ENCODE data around the gene TP63. TPM values are rescaled to one million over a fixed set of nuclear protein-coding genes. Genes with fewer than 3 reads are reported as not detected.

Gene TP63
- total RNA-seq: 7.0 TPM
- polyA plus RNA-seq (ENCODE audit: insufficient read depth in 1 of 8, insufficient read length in 8 of 8, low replicate concordance in 1 of 8): 10 to 100 TPM in 7 of 8 donors, 1 to 10 TPM in 1; 9.6 to 26.5 (median 15.1) TPM
- long read RNA-seq, donor 1: 0 reads
- long read RNA-seq, donor 2: 0 reads
- long read RNA-seq, donor 3: 0 reads
- long read RNA-seq, donor 4: 0 reads
- long read RNA-seq, donor 5: 0 reads
- long read RNA-seq, donor 6: 0 reads
- long read RNA-seq, donor 7: 0 reads
- long read RNA-seq, donor 8: 0 reads
- long read RNA-seq, donor 9, partial matches to known transcripts: 0 of 2 reads
- long read RNA-seq, donor 9, other reads (novel, unspliced or antisense): 0 of 2 reads
- long read RNA-seq, donor 10, partial matches to known transcripts: 5 of 5 reads
- long read RNA-seq, donor 10, other reads (novel, unspliced or antisense): 0 of 5 reads
- long read RNA-seq, donor 11: 0 reads

DNA sequence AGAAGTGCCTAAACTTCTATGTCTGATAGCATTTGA, at the start of gene TP63:
TP63 (plus strand) TSS at position 17 of the 36 bp plus-strand sequence. CDS start 127 bp downstream, outside the sequence.
- Histone ChIP-seq H3K27me3 (ENCODE audit: control insufficient read depth, insufficient read depth, low read length) (no peaks in the 10 kb centered on the region), H3K36me3 (ENCODE audit: control insufficient read depth, insufficient read depth, low read length) (no peaks in the 10 kb centered on the region), H3K4me1 (ENCODE audit: control insufficient read depth, insufficient read depth, low read length) (peaks cover 8% of the 10 kb centered on the region), H3K27ac (ENCODE audit: low read length) (peak within 1 kb of the TSS; percentile 74), H3K4me3 (ENCODE audit: low read length) (peak within 1 kb of the TSS; percentile 18), H3K9me3 (replicated peaks; ENCODE audit: control insufficient read depth, low read depth, low read length) (no peaks in the 10 kb centered on the region)
- DNase-seq: no peak

DNA sequence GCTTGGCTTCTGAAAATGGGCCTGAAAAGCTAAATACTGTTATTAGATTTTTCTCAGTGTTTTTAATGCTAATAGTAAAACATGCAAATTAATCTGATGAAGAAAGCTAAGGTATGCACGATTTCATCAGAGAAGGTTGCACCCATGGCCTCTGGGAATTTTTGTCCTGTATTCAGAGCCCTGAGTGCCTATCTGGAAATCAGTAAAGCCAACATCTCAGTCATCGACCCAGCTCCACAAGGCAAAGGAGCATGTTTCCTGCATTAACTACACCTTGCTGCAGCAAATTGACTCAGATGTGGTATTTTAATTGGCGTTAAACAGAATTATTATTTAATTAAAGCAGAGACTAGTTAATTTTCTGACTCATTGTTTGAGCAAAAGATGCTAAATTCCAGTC, 49.0 kb upstream of the TP63 start:
- H3K4me3 ChIP-seq (ENCODE audit: low read length): no peak overlapping the region
- no peaks in the 10 kb centered on the region for H3K9me3 ChIP-seq (replicated peaks; ENCODE audit: control insufficient read depth, low read depth, low read length)
- no peak overlapping the region for H3K27ac ChIP-seq (ENCODE audit: low read length)
- H3K27me3 ChIP-seq (ENCODE audit: control insufficient read depth, insufficient read depth, low read length): no peaks in the 10 kb centered on the region
- no peaks in the 10 kb centered on the region for H3K36me3 ChIP-seq (ENCODE audit: control insufficient read depth, insufficient read depth, low read length)
- no peak for DNase-seq
- no peaks in the 10 kb centered on the region for H3K4me1 ChIP-seq (ENCODE audit: control insufficient read depth, insufficient read depth, low read length)
- WGBS (ENCODE audit: insufficient coverage): 90% methylated on average over 1 of the region's 3 CpGs

DNA sequence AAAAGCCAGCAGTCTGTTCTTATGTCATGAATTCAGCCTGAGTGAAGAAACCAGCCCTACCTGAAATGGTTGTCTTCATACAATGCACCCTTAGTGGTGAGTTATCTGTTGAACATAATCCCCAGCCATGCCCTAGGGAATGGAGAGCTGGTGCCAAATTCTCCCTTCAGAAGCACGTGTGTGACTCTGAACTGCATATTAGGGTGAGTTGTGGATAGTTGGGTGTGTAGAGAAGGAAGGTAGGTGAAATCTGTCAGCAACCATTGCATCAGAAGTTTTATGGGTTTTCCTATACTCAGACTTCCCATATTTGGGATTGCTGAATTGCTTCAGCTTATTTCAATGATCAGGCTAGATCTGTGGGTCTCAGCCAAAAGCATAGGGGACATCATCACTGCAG, 46.5 kb upstream of the TP63 start:
- Histone ChIP-seq H3K27me3 (ENCODE audit: control insufficient read depth, insufficient read depth, low read length) (no peaks in the 10 kb centered on the region), H3K9me3 (replicated peaks; ENCODE audit: control insufficient read depth, low read depth, low read length) (no peaks in the 10 kb centered on the region), H3K36me3 (ENCODE audit: control insufficient read depth, insufficient read depth, low read length) (no peaks in the 10 kb centered on the region), H3K27ac (ENCODE audit: low read length) (no peak overlapping the region), H3K4me1 (ENCODE audit: control insufficient read depth, insufficient read depth, low read length) (no peaks in the 10 kb centered on the region), H3K4me3 (ENCODE audit: low read length) (no peak overlapping the region)
- no peak for DNase-seq
- WGBS (ENCODE audit: insufficient coverage): 14% methylated on average over 1 of the region's 1 CpG

DNA sequence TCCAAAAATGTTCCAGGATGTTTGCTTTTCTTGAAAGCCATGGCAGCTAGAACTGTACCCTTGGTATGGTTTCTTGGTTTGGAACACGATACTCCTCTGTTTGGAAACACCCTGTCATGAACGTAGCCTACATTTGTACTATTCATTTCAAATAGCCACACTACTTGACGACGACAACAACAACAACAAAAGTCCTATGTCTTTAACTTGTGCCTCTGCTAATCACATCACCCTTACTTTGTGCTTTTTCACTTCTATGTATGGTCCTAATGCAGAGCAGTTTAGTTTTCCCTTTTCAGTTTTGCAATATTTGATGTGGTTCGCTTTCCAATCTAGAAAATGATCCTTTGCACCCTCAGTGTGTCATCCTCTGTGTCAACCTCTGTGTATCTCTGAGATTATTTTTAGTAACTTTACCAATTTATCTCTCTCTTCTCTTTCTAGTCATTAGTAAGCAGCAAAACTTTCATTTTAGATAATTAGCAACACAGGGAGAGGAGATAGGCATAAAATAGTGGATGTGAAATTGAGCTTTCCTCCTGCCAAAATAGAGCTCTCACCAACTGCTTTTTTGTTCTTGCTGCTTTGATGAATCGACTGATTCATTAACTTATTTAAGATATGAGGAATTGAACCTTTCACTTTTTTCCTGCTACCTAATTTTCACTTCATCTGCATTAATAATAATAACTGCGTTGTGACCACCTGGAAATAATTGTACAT, 44.1 kb upstream of the TP63 start:
- DNase-seq: no peak
- H3K4me3 ChIP-seq (ENCODE audit: low read length): no peak overlapping the region
- WGBS (ENCODE audit: insufficient coverage): 85% methylated on average over 4 of the region's 7 CpGs

DNA sequence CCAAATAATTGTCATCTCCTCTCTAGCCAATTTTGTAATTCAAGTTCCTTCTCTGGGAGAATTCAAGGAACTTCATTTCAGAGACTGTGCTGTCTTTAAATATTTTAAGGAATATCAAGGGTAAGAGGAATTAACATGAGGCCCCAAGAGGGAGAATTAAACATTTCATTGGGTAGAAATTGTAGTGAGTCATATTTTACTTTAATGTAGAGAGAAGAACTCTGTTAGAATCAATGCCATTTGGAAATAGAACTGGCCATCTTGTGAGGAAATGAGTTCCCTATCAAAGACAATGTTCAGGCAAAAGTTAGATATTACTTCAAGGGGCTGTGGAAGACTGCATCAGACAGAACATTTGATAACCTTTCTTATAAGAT, 43.5 kb upstream of the TP63 start:
- no peaks in the 10 kb centered on the region for H3K36me3 ChIP-seq (ENCODE audit: control insufficient read depth, insufficient read depth, low read length)
- H3K9me3 ChIP-seq (replicated peaks; ENCODE audit: control insufficient read depth, low read depth, low read length): no peaks in the 10 kb centered on the region
- H3K4me1 ChIP-seq (ENCODE audit: control insufficient read depth, insufficient read depth, low read length): no peaks in the 10 kb centered on the region
- H3K27ac ChIP-seq (ENCODE audit: low read length): no peak overlapping the region
- DNase-seq: no peak
- H3K27me3 ChIP-seq (ENCODE audit: control insufficient read depth, insufficient read depth, low read length): no peaks in the 10 kb centered on the region
- H3K4me3 ChIP-seq (ENCODE audit: low read length): no peak overlapping the region

More for the DNA sequence above, 44.1 kb upstream of the TP63 start:
- Histone ChIP-seq H3K27ac (ENCODE audit: low read length) (no peak overlapping the region), H3K36me3 (ENCODE audit: control insufficient read depth, insufficient read depth, low read length) (no peaks in the 10 kb centered on the region), H3K9me3 (replicated peaks; ENCODE audit: control insufficient read depth, low read depth, low read length) (no peaks in the 10 kb centered on the region), H3K27me3 (ENCODE audit: control insufficient read depth, insufficient read depth, low read length) (no peaks in the 10 kb centered on the region), H3K4me1 (ENCODE audit: control insufficient read depth, insufficient read depth, low read length) (no peaks in the 10 kb centered on the region)

DNA sequence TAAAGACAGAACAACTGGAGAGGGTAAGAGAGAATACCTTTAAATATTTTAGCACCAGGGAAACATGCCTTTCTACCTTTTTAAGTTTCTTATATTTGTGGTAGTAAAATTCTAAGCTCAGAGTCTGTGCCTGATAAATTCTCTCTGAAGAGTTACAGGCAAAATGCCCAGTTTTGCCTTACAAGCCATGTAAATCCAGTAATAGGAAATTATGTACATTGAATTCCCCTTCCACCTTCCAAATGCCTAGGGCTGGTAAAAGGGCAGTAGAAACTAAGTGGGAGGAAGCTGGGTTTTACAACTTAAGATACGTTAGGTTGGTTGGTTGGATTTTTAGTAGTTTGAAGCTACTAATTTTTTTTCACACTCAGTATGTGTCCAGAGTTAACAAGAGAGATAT, 43.1 kb upstream of the TP63 start:
- Histone ChIP-seq H3K4me1 (ENCODE audit: control insufficient read depth, insufficient read depth, low read length) (no peaks in the 10 kb centered on the region), H3K27me3 (ENCODE audit: control insufficient read depth, insufficient read depth, low read length) (no peaks in the 10 kb centered on the region), H3K4me3 (ENCODE audit: low read length) (no peak overlapping the region), H3K9me3 (replicated peaks; ENCODE audit: control insufficient read depth, low read depth, low read length) (no peaks in the 10 kb centered on the region), H3K36me3 (ENCODE audit: control insufficient read depth, insufficient read depth, low read length) (no peaks in the 10 kb centered on the region), H3K27ac (ENCODE audit: low read length) (no peak overlapping the region)
- peak; percentile 25 for DNase-seq
- no CpG with 5 or more reads among the region's 1 CpG for WGBS (ENCODE audit: insufficient coverage)

DNA sequence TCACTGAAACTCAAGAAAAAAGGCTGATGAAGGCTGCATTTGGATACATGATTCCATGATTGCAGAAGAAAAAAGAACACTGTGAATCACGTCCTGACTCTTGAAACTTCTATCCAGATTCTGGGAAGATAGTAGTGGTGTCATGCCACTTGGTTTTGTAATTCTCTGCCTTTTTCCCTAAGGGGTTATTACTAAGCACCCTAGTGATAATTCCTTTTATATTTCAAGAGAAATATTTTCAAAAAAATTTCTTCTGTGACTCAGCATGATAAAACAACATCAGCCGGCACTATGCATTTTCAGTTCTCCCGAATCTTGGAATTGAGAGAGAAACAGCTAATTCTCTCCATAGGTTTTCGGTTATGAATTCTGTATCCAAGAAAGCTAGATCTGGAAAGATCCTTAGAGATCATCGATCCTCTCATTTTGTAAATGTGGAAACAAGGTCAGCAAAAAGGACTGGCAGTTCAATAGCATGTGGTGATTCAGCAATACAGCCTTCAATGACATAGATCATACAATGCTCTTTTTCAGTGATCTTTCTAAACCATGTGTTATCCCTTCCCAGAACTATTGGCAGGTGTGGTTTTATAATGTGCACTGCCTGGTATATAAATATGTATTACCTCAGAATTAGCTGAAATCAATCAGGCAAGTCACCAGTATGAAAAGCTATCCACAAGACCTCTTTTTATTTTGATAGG, 42.6 kb upstream of the TP63 start:
- Histone ChIP-seq H3K27ac (ENCODE audit: low read length) (no peak overlapping the region), H3K4me1 (ENCODE audit: control insufficient read depth, insufficient read depth, low read length) (no peaks in the 10 kb centered on the region), H3K27me3 (ENCODE audit: control insufficient read depth, insufficient read depth, low read length) (no peaks in the 10 kb centered on the region), H3K4me3 (ENCODE audit: low read length) (no peak overlapping the region), H3K36me3 (ENCODE audit: control insufficient read depth, insufficient read depth, low read length) (no peaks in the 10 kb centered on the region), H3K9me3 (replicated peaks; ENCODE audit: control insufficient read depth, low read depth, low read length) (no peaks in the 10 kb centered on the region)
- 80% methylated on average over 1 of the region's 5 CpGs for WGBS (ENCODE audit: insufficient coverage)
- no peak for DNase-seq

DNA sequence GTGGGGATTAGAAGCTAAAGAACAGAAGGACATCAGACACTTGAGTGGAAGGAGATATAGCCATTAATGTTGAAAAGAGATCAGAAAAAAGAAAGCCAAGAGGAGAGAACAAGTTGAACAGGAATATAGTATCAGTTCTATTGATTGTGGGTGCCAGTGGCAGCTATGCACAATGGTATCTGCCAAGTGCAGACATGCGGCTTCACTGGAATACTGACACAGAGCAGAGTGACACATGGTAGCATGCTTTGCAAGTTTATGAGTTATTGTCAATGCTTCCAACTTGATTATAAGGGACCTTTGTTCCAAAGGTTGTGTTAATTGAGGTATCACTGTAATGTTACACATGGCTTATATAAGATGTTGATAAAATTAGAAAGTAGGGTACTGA, 42.0 kb upstream of the TP63 start:
- Histone ChIP-seq H3K27ac (ENCODE audit: low read length) (no peak overlapping the region), H3K9me3 (replicated peaks; ENCODE audit: control insufficient read depth, low read depth, low read length) (no peaks in the 10 kb centered on the region), H3K36me3 (ENCODE audit: control insufficient read depth, insufficient read depth, low read length) (no peaks in the 10 kb centered on the region), H3K27me3 (ENCODE audit: control insufficient read depth, insufficient read depth, low read length) (no peaks in the 10 kb centered on the region), H3K4me3 (ENCODE audit: low read length) (no peak overlapping the region), H3K4me1 (ENCODE audit: control insufficient read depth, insufficient read depth, low read length) (no peaks in the 10 kb centered on the region)
- 88% methylated on average over 1 of the region's 1 CpG for WGBS (ENCODE audit: insufficient coverage)
- no peak for DNase-seq

DNA sequence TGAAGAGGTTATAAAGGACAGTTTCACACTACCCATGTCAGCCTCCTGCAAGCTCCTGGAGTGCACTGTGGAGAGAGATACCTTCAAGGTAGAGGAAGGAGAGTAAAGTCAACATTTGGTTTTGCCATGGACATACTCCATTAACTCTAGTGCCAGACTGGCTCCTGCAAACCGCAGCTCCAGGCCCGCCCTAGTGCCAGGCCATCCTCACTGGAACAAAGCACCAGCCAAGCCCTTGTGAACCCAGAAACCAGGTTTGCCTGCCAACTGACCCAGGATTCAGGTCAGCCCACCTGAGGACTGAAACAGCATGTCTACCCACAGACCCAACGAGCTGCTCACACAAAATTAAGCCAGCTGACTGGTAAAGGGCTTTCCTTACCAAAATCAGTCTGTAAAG, 41.0 kb upstream of the TP63 start:
- Histone ChIP-seq H3K27me3 (ENCODE audit: control insufficient read depth, insufficient read depth, low read length) (no peaks in the 10 kb centered on the region), H3K9me3 (replicated peaks; ENCODE audit: control insufficient read depth, low read depth, low read length) (no peaks in the 10 kb centered on the region), H3K27ac (ENCODE audit: low read length) (no peak overlapping the region), H3K36me3 (ENCODE audit: control insufficient read depth, insufficient read depth, low read length) (no peaks in the 10 kb centered on the region), H3K4me1 (ENCODE audit: control insufficient read depth, insufficient read depth, low read length) (no peaks in the 10 kb centered on the region), H3K4me3 (ENCODE audit: low read length) (no peak overlapping the region)
- WGBS (ENCODE audit: insufficient coverage): 83% methylated on average over 2 of the region's 3 CpGs
- no peak for DNase-seq

DNA sequence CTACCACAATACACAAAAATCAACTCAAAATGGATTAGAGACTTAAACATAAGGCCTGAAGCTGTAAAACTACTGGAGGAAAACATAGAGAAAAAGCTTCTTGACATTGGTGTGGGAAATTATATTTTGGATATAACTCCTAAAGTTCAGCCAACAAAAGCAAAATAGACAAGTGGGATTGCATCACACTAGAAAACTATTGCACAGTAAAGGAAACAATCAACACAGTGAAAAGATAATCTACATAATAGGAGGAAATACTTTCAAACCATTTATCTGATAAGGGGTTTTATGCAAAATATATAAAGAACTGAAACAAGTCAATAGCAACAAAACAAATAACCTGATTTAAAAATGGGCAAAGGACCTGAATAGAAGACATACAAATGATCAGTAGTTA, 37.6 kb upstream of the TP63 start:
- H3K36me3 ChIP-seq (ENCODE audit: control insufficient read depth, insufficient read depth, low read length): no peaks in the 10 kb centered on the region
- no peaks in the 10 kb centered on the region for H3K4me1 ChIP-seq (ENCODE audit: control insufficient read depth, insufficient read depth, low read length)
- no peak overlapping the region for H3K27ac ChIP-seq (ENCODE audit: low read length)
- no peaks in the 10 kb centered on the region for H3K9me3 ChIP-seq (replicated peaks; ENCODE audit: control insufficient read depth, low read depth, low read length)
- no peaks in the 10 kb centered on the region for H3K27me3 ChIP-seq (ENCODE audit: control insufficient read depth, insufficient read depth, low read length)
- H3K4me3 ChIP-seq (ENCODE audit: low read length): no peak overlapping the region
- no peak for DNase-seq

All from muscle of leg (tissue), 16 donors.